ENCODE results near the gene MIAT. TPM values are rescaled to one million over a fixed set of nuclear protein-coding genes. Genes with fewer than 3 reads are reported as not detected.

MIAT gene
- total and polyA plus RNA-seq, 11 donors = 0.12 to 2.7 (median 0.47) TPM

- no peak for ATAC-seq
- H3K9me3 ChIP-seq = no peaks in the 10 kb centered on the region
- no peak overlapping the region for H3K27ac ChIP-seq
- peaks cover 0 to 37% (median 13%) of the 10 kb centered on the region in 9 donors for H3K36me3 ChIP-seq
- TF ChIP-seq POLR2A (IDR thresholded peaks at IDR 0.05) (no peak), CTCF (IDR thresholded peaks at IDR 0.05) (no peak)
- H3K4me3 ChIP-seq = no peak overlapping the region
- 96 to 97% (median 97%) methylated on average over 6 of the region's 6 CpGs for WGBS, 4 donors
- intact Hi-C loops (cut with DNase I) = no loop called here
- H3K4me1 ChIP-seq = no peaks in the 10 kb centered on the region
- no peaks in the 10 kb centered on the region for H3K27me3 ChIP-seq
- no peak for DNase-seq
Observed at GRCh38 chr22:26724414-26724813, 67.0 kb downstream of the MIAT start.

GRCh38 chr22:26725012-26725676 lies 67.8 kb downstream of the MIAT start:
- ATAC-seq (no peak), DNase-seq (no peak)
- 95 to 98% (median 96%) methylated on average over 3 of the region's 3 CpGs for WGBS, 4 donors
- H3K9me3 ChIP-seq = no peaks in the 10 kb centered on the region
- peaks cover 0 to 31% (median 9%) of the 10 kb centered on the region in 9 donors for H3K36me3 ChIP-seq
- intact Hi-C loops (cut with DNase I) = no loop called here
- H3K4me3 ChIP-seq = no peak overlapping the region
- H3K27ac ChIP-seq = no peak overlapping the region
- no peaks in the 10 kb centered on the region for H3K27me3 ChIP-seq
- no peaks in the 10 kb centered on the region for H3K4me1 ChIP-seq
- TF ChIP-seq POLR2A (IDR thresholded peaks at IDR 0.05) (no peak), CTCF (IDR thresholded peaks at IDR 0.05) (no peak)

Other genes with a start within 250 kb of the MIAT start
- 1 to 10 TPM in 1 of 9 donors, under 1 TPM in 7, not detected in 1; 0.07 to 1.5 (median 0.14) TPM for gene ASPHD2, start 228.3 kb upstream of the MIAT start, total RNA-seq
- gene ASPHD2, start 228.3 kb upstream of the MIAT start, polyA plus RNA-seq = under 1 TPM in 1 of 2 donors, not detected in 1; 0.12 TPM
- 10 to 100 TPM in 5 of 9 donors, 1 to 10 TPM in 4; 6.9 to 15.0 (median 10.3) TPM for gene HPS4, start 173.8 kb upstream of the MIAT start, total RNA-seq
- 1 to 10 TPM; 6.2 to 7.2 TPM for gene HPS4, start 173.8 kb upstream of the MIAT start, polyA plus RNA-seq
- gene SRRD, start 173.7 kb upstream of the MIAT start, total RNA-seq = 10 to 100 TPM; 18.2 to 28.9 (median 23.4) TPM
- gene SRRD, start 173.7 kb upstream of the MIAT start, polyA plus RNA-seq = 10 to 100 TPM; 11.3 to 24.6 TPM
- gene TFIP11, start 145.1 kb upstream of the MIAT start, total RNA-seq = 10 to 100 TPM; 15.1 to 28.0 (median 23.1) TPM
- gene TFIP11, start 145.1 kb upstream of the MIAT start, polyA plus RNA-seq = 10 to 100 TPM; 17.3 to 23.8 TPM
- 100 to 1,000 TPM in 1 of 9 donors, 10 to 100 TPM in 8; 12.1 to 103 (median 25.2) TPM for gene TPST2, start 67.5 kb upstream of the MIAT start, total RNA-seq
- 10 to 100 TPM; 24.3 to 51.7 TPM for gene TPST2, start 67.5 kb upstream of the MIAT start, polyA plus RNA-seq
- gene CRYBB1, start 39.6 kb upstream of the MIAT start, total RNA-seq = 1 to 10 TPM in 2 of 9 donors, under 1 TPM in 4, not detected in 3; 0.19 to 3.2 (median 0.43) TPM
- under 1 TPM; 0.23 to 0.42 TPM for gene CRYBB1, start 39.6 kb upstream of the MIAT start, polyA plus RNA-seq
- not detected for gene CRYBA4, start 35.6 kb upstream of the MIAT start, total RNA-seq
- gene CRYBA4, start 35.6 kb upstream of the MIAT start, polyA plus RNA-seq = not detected

All from heart left ventricle (tissue), 16 donors.